T-helper 2 cell treated with Interferon-gamma antibody and Interleukin-4, amounts not matched to agents 100 ng/mL and 5 ng/mL, for 36 hours (primary cell): Measurements from ENCODE around the gene TNIP1. TPM values are rescaled to one million over a fixed set of nuclear protein-coding genes. Genes with fewer than 3 reads are reported as not detected.

Experiments
- intact Hi-C: fragments of 100-400 bp; cut with micrococcal nuclease; formaldehyde crosslinking; loops from one replicate; pipeline ENCODE4 v1.15.1; 2023
- total RNA-seq: library from RNA; stranded (reverse); gene quantifications from 2 replicates; pipeline ENCODE4 v1.2.3, GENCODE V29; 2022

Gene TNIP1
- total RNA-seq, 1 donor from 2014 or later: 150 TPM

- intact Hi-C loops: no loop called here
These were observed 52.8 kb downstream of the TNIP1 start for GRCh38 chr5:151027961-151028479.

GRCh38 chr5:151026679-151027078 is 54.2 kb downstream of the TNIP1 start:
- intact Hi-C loops: no loop called here

- intact Hi-C loops: no loop called here
These were observed 54.7 kb downstream of the TNIP1 start for GRCh38 chr5:151026088-151026487.

- intact Hi-C loops: no loop called here
These were observed 55.6 kb downstream of the TNIP1 start for GRCh38 chr5:151025250-151025606.

- intact Hi-C loops: no loop called here
These were observed 56.2 kb downstream of the TNIP1 start for GRCh38 chr5:151024440-151025249.

- intact Hi-C loops: no loop called here
These were observed 57.2 kb downstream of the TNIP1 start for GRCh38 chr5:151023651-151024050.

- intact Hi-C loops: no loop called here
These were observed 57.7 kb downstream of the TNIP1 start for GRCh38 chr5:151023047-151023615.

- intact Hi-C loops: no loop called here
These were observed 58.3 kb downstream of the TNIP1 start for GRCh38 chr5:151022511-151023018.

GRCh38 chr5:151021746-151022145 is 59.1 kb downstream of the TNIP1 start:
- intact Hi-C loops: no loop called here

GRCh38 chr5:151020304-151021110 is 60.3 kb downstream of the TNIP1 start, which contains the start of gene GPX3:
GPX3 (plus strand) TSS chr5:151020591; CDS start chr5:151020655, 64 bp downstream.
- intact Hi-C loops: no loop called here

- intact Hi-C loops: no loop called here
These were observed 61.5 kb downstream of the TNIP1 start for GRCh38 chr5:151019331-151019730.

- intact Hi-C loops: no loop called here
These were observed 62.0 kb downstream of the TNIP1 start for GRCh38 chr5:151018846-151019245.

- intact Hi-C loops: no loop called here
These were observed 62.9 kb downstream of the TNIP1 start for GRCh38 chr5:151017897-151018296.

GRCh38 chr5:151016700-151017099 is 64.1 kb downstream of the TNIP1 start:
- intact Hi-C loops: no loop called here

- intact Hi-C loops: no loop called here
These were observed 64.8 kb downstream of the TNIP1 start for GRCh38 chr5:151015974-151016587.

- intact Hi-C loops: no loop called here
These were observed 66.0 kb downstream of the TNIP1 start for GRCh38 chr5:151014680-151015343.

GRCh38 chr5:151012862-151013261 is 68.0 kb downstream of the TNIP1 start:
- intact Hi-C loops: no loop called here

GRCh38 chr5:151008906-151009305 is 71.9 kb downstream of the TNIP1 start:
- intact Hi-C loops: no loop called here

- intact Hi-C loops: no loop called here
These were observed 72.7 kb downstream of the TNIP1 start for GRCh38 chr5:151008210-151008491.

GRCh38 chr5:151007430-151008209 is 73.2 kb downstream of the TNIP1 start:
- intact Hi-C loops: no loop called here
